Measurements from ENCODE around the gene PGBD4.

PGBD4 gene

GRCh38 chr15:34101366-34102174, at the start of gene PGBD4, which contains the start of gene EMC7:
Gene PGBD4 (plus strand): TSS chr15:34102083. CDS start chr15:34102532, 449 bp downstream.
Gene EMC7 (minus strand): TSS chr15:34101862. CDS start chr15:34101839, 23 bp downstream.
- DNase-seq: peak; percentile 99

GRCh38 chr15:34054081-34054707, 47.7 kb upstream of the PGBD4 start:
- DNase-seq: no peak

- no peak for DNase-seq
Observed at GRCh38 chr15:34055868-34056595, 45.9 kb upstream of the PGBD4 start.

- no peak for DNase-seq
Observed at GRCh38 chr15:34056911-34057310, 45.0 kb upstream of the PGBD4 start.

GRCh38 chr15:34059476-34059875, 42.4 kb upstream of the PGBD4 start:
- no peak for DNase-seq

GRCh38 chr15:34059946-34060345, 41.9 kb upstream of the PGBD4 start:
- DNase-seq: no peak

GRCh38 chr15:34064438-34064837, 37.4 kb upstream of the PGBD4 start:
- no peak for DNase-seq

GRCh38 chr15:34065261-34065660, 36.6 kb upstream of the PGBD4 start:
- DNase-seq: no peak

- no peak for DNase-seq
Observed at GRCh38 chr15:34065941-34066340, 35.9 kb upstream of the PGBD4 start.

GRCh38 chr15:34070003-34070402, 31.9 kb upstream of the PGBD4 start:
- DNase-seq: no peak

- no peak for DNase-seq
Observed at GRCh38 chr15:34076785-34077184, 25.1 kb upstream of the PGBD4 start.

- DNase-seq: no peak
Observed at GRCh38 chr15:34078900-34079299, 23.0 kb upstream of the PGBD4 start.

- DNase-seq: no peak
Observed at GRCh38 chr15:34079904-34080303, 22.0 kb upstream of the PGBD4 start.

- no peak for DNase-seq
Observed at GRCh38 chr15:34084086-34084485, 17.8 kb upstream of the PGBD4 start.

- DNase-seq: no peak
Observed at GRCh38 chr15:34085746-34086145, 16.1 kb upstream of the PGBD4 start.

- DNase-seq: no peak
Observed at GRCh38 chr15:34099914-34100313, 2.0 kb upstream of the PGBD4 start.

- DNase-seq: no peak
Observed at GRCh38 chr15:34102175-34102925, 467 bp downstream of the PGBD4 start.

GRCh38 chr15:34106423-34106822, 4.5 kb downstream of the PGBD4 start:
- no peak for DNase-seq

GRCh38 chr15:34107315-34107714, 5.4 kb downstream of the PGBD4 start:
- no peak for DNase-seq

- no peak for DNase-seq
Observed at GRCh38 chr15:34109797-34110663, 8.1 kb downstream of the PGBD4 start.

- no peak for DNase-seq
Observed at GRCh38 chr15:34111488-34111887, 9.6 kb downstream of the PGBD4 start.

GRCh38 chr15:34114215-34114614, 12.3 kb downstream of the PGBD4 start:
- no peak for DNase-seq
